HG02588 (cell line): ENCODE results near the gene RWDD3.

Experiments
- ATAC-seq: cut with Tn5 transposase; IDR thresholded peaks from one replicate; pipeline ENCODE4 v1.9.1; 2021; ENCODE audit warnings: mild to moderate bottlenecking, moderate library complexity; ENCODE audit not compliant: unreplicated experiment

RWDD3 gene

GRCh38 chr1:95229706-95230105, 4.3 kb upstream of the RWDD3 start:
- no peak for ATAC-seq

- ATAC-seq: no peak
Observed at GRCh38 chr1:95230256-95230655, 3.8 kb upstream of the RWDD3 start.

- no peak for ATAC-seq
Observed at GRCh38 chr1:95230768-95231191, 3.2 kb upstream of the RWDD3 start.

GRCh38 chr1:95232646-95233318, 1.2 kb upstream of the RWDD3 start:
- no peak for ATAC-seq

- no peak for ATAC-seq
Observed at GRCh38 chr1:95233319-95233736, 682 bp upstream of the RWDD3 start.

- ATAC-seq: no peak
Observed at GRCh38 chr1:95236784-95237575, 3.0 kb downstream of the RWDD3 start.

GRCh38 chr1:95237981-95238703, 4.1 kb downstream of the RWDD3 start:
- no peak for ATAC-seq

GRCh38 chr1:95245029-95245428, 11.0 kb downstream of the RWDD3 start:
- no peak for ATAC-seq

- ATAC-seq: no peak
Observed at GRCh38 chr1:95246511-95246910, 12.5 kb downstream of the RWDD3 start.

GRCh38 chr1:95247607-95248006, 13.6 kb downstream of the RWDD3 start:
- no peak for ATAC-seq

GRCh38 chr1:95249916-95250315, 15.9 kb downstream of the RWDD3 start:
- no peak for ATAC-seq

- ATAC-seq: no peak
Observed at GRCh38 chr1:95252422-95252821, 18.4 kb downstream of the RWDD3 start.

GRCh38 chr1:95254959-95255358, 20.9 kb downstream of the RWDD3 start:
- no peak for ATAC-seq

GRCh38 chr1:95255826-95256225, 21.8 kb downstream of the RWDD3 start:
- ATAC-seq: no peak

- ATAC-seq: no peak
Observed at GRCh38 chr1:95257758-95258157, 23.7 kb downstream of the RWDD3 start.

GRCh38 chr1:95259245-95259644, 25.2 kb downstream of the RWDD3 start:
- no peak for ATAC-seq

GRCh38 chr1:95262913-95263312, 28.9 kb downstream of the RWDD3 start:
- no peak for ATAC-seq

GRCh38 chr1:95263450-95263849, 29.4 kb downstream of the RWDD3 start:
- no peak for ATAC-seq

GRCh38 chr1:95265106-95265505, 31.1 kb downstream of the RWDD3 start:
- ATAC-seq: no peak

GRCh38 chr1:95276429-95276828, 42.4 kb downstream of the RWDD3 start:
- ATAC-seq: no peak

- ATAC-seq: peak; percentile 57
Observed at GRCh38 chr1:95278173-95279006, 44.4 kb downstream of the RWDD3 start.
